HUES48 (cell line): Measurements from ENCODE around the gene NACC2.

Experiments used
- H3K27ac ChIP-seq: one replicate; pipeline ENCODE4 v1.7.0; 2013; ENCODE audit warnings: low read depth, low read length, inconsistent platforms
- H3K27me3 ChIP-seq: 2 replicates; pipeline ENCODE4 v1.6.1; 2013; ENCODE audit warnings: mild to moderate bottlenecking, low read length; ENCODE audit not compliant: control insufficient read depth, insufficient read depth
- H3K36me3 ChIP-seq: 2 replicates; pipeline ENCODE4 v1.6.1; 2013; ENCODE audit warnings: low read length; ENCODE audit not compliant: control insufficient read depth, insufficient read depth
- H3K4me1 ChIP-seq: 2 replicates; pipeline ENCODE4 v1.6.1; 2013; ENCODE audit warnings: mild to moderate bottlenecking, low read length; ENCODE audit not compliant: control insufficient read depth, insufficient read depth
- H3K4me3 ChIP-seq: 2 replicates; pipeline ENCODE4 v1.5.1; 2013; ENCODE audit warnings: mild to moderate bottlenecking, low read depth, low read length
- H3K9ac ChIP-seq: 2 replicates; pipeline ENCODE4 v1.6.1; 2013; ENCODE audit warnings: mild to moderate bottlenecking, low read depth, low read length, moderate library complexity
- H3K9me3 ChIP-seq: 2 replicates; pipeline ENCODE4 v1.6.1; 2013; ENCODE audit warnings: low read length; ENCODE audit not compliant: control insufficient read depth, insufficient read depth

Gene NACC2

DNA sequence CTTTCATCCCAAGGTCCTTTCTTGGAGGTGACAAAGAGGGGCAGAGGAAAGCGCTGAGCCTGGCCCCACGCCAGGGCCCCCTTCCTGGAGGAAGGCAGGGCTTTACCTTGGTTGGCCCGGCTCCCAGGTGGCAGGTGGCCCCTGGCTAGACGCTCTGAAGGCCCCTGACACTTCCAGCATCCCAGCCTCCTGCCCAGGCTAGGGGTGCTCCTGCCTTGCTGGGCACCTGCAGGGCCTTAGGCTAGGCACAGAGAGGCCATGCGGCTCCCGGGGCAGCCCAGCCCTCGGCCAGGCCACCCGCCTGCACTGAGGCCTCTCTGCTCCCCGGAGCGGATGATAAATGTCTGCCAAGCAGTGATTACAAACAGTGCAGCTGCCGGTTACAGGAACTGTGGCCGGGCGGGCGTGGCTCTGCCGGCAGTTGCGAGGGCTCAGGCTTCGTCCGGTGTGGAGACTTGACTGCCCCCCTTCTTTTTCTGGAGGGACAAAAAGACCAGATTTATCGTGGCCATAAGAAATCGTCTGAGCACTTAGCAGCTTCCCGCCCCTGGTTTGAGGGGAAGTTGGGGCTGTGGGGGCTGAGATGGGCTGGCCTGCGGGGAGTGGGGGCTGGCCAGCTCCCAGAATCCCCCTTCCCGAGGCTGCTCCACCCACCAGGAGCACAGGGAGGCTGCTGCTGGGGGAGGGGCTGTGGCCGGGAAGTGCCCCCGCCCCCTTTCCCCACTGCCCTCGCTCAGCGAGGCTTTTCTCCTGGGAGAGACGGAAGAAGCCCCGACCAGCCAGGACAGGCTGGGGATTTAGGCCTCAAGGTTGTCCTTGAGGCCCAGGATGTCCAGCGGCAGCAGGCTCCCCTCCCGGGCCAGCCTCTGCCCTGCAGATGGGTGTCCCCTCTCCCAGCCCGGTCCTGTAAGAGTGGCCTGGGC is 102.3 kb downstream of the NACC2 start:
- Histone ChIP-seq H3K27me3 (no peaks in the 10 kb centered on the region), H3K9ac (no peak overlapping the region), H3K36me3 (no peaks in the 10 kb centered on the region), H3K4me1 (peaks cover 24% of the 10 kb centered on the region), H3K9me3 (no peaks in the 10 kb centered on the region), H3K27ac (peak overlapping the region; percentile 58), H3K4me3 (peak overlapping the region; percentile 45)

DNA sequence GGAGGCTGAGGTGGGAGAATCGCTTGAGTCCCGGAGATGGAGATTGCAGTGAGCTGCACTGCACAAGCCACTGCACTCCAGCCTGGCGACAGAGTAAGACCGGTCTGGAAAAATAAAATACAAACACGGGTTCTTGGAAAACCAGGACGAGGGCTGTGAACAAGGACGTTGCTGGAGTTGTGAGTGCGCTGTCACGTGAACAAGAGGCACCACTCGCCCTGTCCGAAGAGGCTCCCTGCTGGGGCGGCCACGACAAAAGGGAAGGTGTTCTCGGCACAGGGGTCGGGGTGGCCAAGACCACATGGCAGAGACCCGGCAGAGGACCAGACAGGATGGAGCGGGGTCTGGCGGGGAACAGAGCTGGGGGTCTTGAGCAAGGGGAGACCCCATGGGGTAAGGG is 103.3 kb downstream of the NACC2 start:
- Histone ChIP-seq H3K4me1 (peaks cover 24% of the 10 kb centered on the region), H3K27ac (no peak overlapping the region), H3K9ac (no peak overlapping the region), H3K36me3 (no peaks in the 10 kb centered on the region), H3K27me3 (no peaks in the 10 kb centered on the region), H3K9me3 (no peaks in the 10 kb centered on the region), H3K4me3 (no peak overlapping the region)

DNA sequence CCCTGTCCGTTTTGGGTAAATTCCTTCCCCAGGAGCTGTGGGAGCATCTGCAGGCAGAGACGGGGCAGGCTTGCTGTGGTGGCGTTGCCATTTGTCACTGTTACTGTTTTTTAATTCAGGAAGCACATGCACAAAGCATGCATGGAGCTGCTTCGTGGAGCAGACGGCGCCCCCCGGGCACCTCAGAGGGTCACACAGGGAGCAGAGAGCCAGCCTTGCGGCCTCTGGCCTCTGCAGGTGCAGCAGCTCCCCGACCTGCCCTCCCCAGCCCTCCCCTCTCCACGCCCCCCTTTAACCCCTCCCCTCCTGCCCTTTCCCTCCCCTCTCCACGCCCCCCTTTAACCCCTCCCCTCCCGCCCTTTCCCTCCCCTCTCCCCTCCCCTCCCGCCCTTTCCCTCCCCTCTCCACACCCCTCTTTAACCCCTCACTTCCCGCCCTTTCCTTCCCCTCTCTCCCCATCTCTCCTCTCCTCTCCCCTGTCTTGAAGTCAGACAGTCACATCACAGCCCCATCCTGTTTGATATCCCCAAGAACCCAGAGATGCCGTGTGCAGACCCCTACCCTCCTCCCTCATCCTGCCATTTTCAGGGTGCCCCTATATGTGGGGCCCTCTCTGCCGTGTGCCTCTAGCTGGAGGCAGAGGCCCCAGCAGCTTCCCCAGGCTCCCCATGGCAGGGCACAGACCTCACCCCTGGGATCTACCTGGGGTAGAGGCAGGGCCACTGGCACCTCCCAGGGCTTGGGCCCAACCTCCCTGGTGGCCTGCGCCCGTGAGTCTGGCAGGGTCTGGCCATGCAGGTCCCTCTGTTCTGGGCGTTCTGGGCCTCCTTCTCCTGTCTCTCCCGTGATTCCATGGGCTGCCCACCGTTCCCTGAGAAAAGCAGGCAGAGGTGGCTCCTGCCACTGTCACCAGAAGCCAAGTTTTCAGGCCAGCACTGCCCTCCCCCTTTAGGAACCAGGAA is 104.3 kb downstream of the NACC2 start:
- H3K9me3 ChIP-seq = no peaks in the 10 kb centered on the region
- H3K4me3 ChIP-seq = no peak overlapping the region
- no peak overlapping the region for H3K9ac ChIP-seq
- H3K27ac ChIP-seq = no peak overlapping the region
- no peaks in the 10 kb centered on the region for H3K36me3 ChIP-seq
- peaks cover 24% of the 10 kb centered on the region for H3K4me1 ChIP-seq
- H3K27me3 ChIP-seq = no peaks in the 10 kb centered on the region

DNA sequence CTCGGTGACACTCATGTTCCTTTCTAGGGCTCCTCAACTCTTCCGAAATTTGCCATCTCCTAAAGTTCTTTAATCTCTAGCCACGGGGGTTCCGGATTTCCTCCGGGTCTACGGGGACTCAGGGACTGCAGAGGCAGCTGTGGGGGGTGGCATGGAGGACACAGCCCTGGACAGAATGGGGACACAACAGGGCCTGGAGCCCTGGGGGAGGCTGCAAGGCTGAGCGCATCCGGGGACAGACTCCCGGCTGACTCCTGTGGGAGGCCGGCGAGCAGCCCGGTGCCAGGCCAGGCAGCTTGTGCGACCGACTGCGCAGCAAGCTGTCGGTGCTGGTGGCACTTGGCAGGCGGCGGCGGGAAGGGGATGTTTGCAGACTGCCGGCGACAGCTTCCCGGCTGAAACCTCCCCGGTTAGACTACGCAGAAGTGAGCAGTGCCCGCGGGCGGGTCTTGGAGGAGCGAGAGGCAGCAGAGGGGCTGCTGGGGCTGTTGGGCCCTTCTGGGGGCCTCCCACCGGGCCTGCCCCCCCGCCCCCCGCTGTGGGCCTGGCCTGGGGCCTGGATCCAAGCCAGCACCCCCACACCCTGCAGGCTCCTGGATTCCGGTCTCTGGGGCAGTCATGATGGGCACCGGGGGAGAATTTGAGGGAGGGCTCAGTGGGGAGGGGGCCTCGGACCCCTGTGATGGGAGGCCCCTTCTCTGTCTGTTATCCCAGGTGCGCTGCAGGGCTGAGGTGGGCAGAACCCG is 105.2 kb downstream of the NACC2 start:
- Histone ChIP-seq H3K9me3 (no peaks in the 10 kb centered on the region), H3K4me3 (no peak overlapping the region), H3K4me1 (peaks cover 24% of the 10 kb centered on the region), H3K27me3 (no peaks in the 10 kb centered on the region), H3K36me3 (no peaks in the 10 kb centered on the region), H3K9ac (no peak overlapping the region), H3K27ac (no peak overlapping the region)

DNA sequence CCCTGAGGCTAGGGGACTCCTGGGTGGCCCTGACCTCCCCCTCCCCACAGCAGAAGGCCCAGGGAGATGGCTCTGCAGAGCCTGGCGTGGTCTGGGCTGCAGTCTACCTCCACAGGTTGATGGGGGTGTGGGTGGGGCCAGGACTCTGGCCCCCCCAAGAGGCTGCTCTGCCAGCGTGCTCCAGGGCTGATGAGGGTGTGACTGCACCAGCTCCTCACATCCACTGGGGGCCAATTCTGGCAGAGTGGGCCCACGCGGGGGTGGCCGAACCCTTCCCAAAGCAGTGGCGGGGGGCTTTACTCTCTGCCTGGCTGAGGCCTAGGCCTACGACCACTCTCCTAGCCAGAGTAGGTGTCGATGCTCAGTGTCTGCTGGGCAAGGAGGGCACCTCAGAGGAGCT is 105.9 kb downstream of the NACC2 start:
- H3K4me3 ChIP-seq = no peak overlapping the region
- H3K27ac ChIP-seq = no peak overlapping the region
- H3K27me3 ChIP-seq = no peaks in the 10 kb centered on the region
- H3K4me1 ChIP-seq = peaks cover 23% of the 10 kb centered on the region
- H3K36me3 ChIP-seq = no peaks in the 10 kb centered on the region
- no peaks in the 10 kb centered on the region for H3K9me3 ChIP-seq
- no peak overlapping the region for H3K9ac ChIP-seq

DNA sequence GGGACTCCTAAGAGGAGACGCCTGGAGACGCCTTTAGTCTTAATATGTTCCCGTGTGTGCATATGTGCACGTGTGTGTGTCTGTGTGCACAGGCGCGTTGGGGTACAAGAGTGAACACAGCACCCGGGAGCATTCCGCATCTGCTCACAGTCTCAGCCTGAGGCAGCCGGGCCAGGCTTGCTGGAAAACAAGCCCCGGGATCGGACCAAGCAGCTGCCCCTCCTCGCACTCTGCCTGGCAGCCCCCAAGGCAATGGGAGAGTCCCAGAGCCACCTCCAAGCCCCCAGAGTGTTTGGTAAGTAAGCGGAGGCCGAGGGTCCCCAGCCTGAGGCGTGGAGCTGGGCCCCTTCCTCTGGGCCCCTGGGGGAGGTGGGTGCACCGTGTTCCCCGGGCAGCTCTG is 106.6 kb downstream of the NACC2 start:
- Histone ChIP-seq H3K27me3 (no peaks in the 10 kb centered on the region), H3K4me3 (no peak overlapping the region), H3K36me3 (no peaks in the 10 kb centered on the region), H3K4me1 (peaks cover 16% of the 10 kb centered on the region), H3K9me3 (no peaks in the 10 kb centered on the region), H3K27ac (no peak overlapping the region), H3K9ac (no peak overlapping the region)

DNA sequence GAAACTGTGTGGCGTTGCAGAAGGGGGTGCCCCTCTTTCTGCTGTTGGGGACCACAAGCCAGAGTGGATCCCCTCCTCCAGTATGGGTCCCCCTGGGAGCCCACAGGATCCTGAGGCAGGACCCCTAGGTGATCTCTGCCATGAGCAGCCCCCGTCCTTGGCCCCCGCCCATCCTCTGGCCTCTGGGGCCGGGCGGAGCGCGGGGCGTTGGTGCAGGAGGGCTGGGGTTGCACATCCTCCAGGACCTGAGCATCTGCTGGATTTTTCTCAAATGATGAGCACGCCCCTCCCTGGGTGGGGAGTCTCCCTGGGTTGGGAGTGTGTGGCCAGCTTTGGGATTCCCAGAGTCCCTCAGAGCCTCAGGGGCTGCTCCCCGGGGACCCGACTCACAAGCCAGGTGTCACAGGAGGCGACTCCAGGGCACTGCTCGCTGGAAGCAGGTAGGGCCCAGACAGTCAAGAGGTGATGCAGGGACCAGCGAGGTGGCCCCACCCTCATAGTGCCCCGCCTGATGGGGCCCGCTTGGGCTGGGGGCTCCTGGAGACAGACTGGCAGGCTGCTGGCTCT is 107.2 kb downstream of the NACC2 start:
- Histone ChIP-seq H3K9me3 (no peaks in the 10 kb centered on the region), H3K27ac (no peak overlapping the region), H3K27me3 (no peaks in the 10 kb centered on the region), H3K9ac (no peak overlapping the region), H3K4me1 (peaks cover 10% of the 10 kb centered on the region), H3K4me3 (no peak overlapping the region), H3K36me3 (no peaks in the 10 kb centered on the region)

DNA sequence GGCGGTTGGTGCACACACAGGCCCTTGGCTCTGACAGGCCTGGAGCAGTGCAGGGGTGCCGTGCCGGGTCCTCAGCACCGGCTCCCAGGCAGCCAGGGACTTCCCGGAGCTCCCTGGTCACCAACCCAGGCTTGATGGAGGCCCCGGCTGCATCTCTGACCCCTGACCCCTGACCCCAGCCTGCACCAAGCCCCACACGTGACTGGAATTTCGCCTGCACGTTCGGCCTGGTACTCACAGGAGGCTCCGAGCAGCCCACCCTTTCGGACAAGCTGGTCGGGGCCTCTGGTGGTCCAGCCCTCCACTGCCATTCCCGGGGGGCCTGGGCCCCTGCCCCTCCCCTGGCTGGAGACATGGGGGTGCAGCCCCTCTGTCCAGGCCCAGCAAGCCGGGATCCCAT is 108.5 kb downstream of the NACC2 start:
- Histone ChIP-seq H3K27me3 (no peaks in the 10 kb centered on the region), H3K27ac (no peak overlapping the region), H3K4me1 (peaks cover 2% of the 10 kb centered on the region; the same call in 1 of the 2 replicates), H3K9me3 (no peaks in the 10 kb centered on the region), H3K36me3 (no peaks in the 10 kb centered on the region), H3K9ac (no peak overlapping the region), H3K4me3 (no peak overlapping the region)

DNA sequence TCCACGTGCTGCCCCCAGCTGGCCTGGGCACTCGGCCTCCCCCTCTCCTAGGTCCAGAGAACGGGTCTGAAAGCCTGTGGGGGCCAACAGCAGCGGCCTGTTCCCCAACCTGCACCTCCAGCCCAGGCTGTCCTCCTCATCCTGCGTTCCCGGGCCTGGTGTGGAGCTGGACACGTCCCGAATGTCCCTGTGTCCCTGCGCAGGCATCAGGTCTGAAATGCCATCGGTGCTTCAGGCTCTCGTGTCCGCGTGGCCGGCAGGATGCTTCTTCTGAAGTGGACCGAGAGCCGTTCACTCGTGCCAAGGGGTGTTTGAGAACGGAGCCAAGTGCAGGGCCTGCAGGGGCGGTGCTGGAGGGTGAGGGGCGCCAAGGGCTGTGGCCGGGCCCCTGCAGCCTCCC is 109.2 kb downstream of the NACC2 start:
- Histone ChIP-seq H3K4me1 (peaks cover 1% of the 10 kb centered on the region; the same call in 1 of the 2 replicates), H3K27me3 (no peaks in the 10 kb centered on the region), H3K36me3 (no peaks in the 10 kb centered on the region), H3K9ac (no peak overlapping the region), H3K27ac (no peak overlapping the region), H3K9me3 (no peaks in the 10 kb centered on the region), H3K4me3 (no peak overlapping the region)

DNA sequence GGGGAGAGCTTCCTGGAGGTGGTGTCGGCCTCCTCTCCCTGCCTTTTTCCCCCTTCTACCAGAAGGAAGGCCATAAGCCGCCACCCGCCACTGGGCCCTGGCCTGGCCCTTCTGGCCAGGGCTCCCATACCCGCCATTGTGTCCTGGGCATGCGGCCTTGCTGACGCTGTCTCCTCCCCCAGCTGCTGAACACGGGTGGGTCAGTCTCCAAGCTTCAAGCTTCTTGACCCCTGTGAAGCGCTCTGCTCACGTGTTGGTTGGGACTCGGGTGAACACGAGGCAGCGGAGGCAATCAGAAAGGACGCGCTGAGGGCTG is 109.7 kb downstream of the NACC2 start:
- H3K36me3 ChIP-seq = no peaks in the 10 kb centered on the region
- H3K27ac ChIP-seq = no peak overlapping the region

More for the DNA sequence above, 109.7 kb downstream of the NACC2 start:
- H3K9ac ChIP-seq = no peak overlapping the region
- H3K4me3 ChIP-seq = no peak overlapping the region
- H3K4me1 ChIP-seq = no peaks in the 10 kb centered on the region
- no peaks in the 10 kb centered on the region for H3K27me3 ChIP-seq
- H3K9me3 ChIP-seq = no peaks in the 10 kb centered on the region
